Natural killer cell treated with Interleukin-12 subunit alpha and Interleukin-12 subunit beta and Interleukin-15 and Interleukin-18, amount 100 ng/mL, for 72 hours (primary cell): ENCODE measurements around the gene GMPPA. TPM values are rescaled to one million over a fixed set of nuclear protein-coding genes. Genes with fewer than 3 reads are reported as not detected.

ENCODE experiments used
- ATAC-seq, 2 donors: fragments of 150-1000 bp; cut with Tn5 transposase in 1 of 2; sonication (Bioruptor Pico), chemical (Tn5 transposase) in 1 of 2; 2 replicates each; pipeline ENCODE4 v1.10.0; 2021
- DNase-seq: peaks from one replicate; pipeline ENCODE4 v3.0.0; 2022; ENCODE audit warnings: low spot score
- H3K27ac Mint-ChIP-seq, 2 donors: 1 replicate in 1 of 2; 2 replicates in 1 of 2; pipeline ENCODE4 v1.8.0; 2022; ENCODE audit warnings: mixed read lengths in 2 of 2, mild to moderate bottlenecking in 1 of 2, moderate library complexity in 1 of 2
- H3K27me3 Mint-ChIP-seq, 2 donors: 1 replicate in 1 of 2; 2 replicates in 1 of 2; pipeline ENCODE4 v1.8.0; 2022; ENCODE audit warnings: mixed read lengths in 2 of 2
- H3K36me3 Mint-ChIP-seq: one replicate; pipeline ENCODE4 v1.8.0; 2022; ENCODE audit warnings: mixed read lengths
- H3K4me1 Mint-ChIP-seq, 2 donors: 1 replicate in 1 of 2; 2 replicates in 1 of 2; pipeline ENCODE4 v1.8.0; 2022; ENCODE audit warnings: low read depth in 2 of 2, mixed read lengths in 2 of 2, mild to moderate bottlenecking in 1 of 2
- H3K4me3 Mint-ChIP-seq: one replicate; pipeline ENCODE4 v1.8.0; 2022; ENCODE audit warnings: mixed read lengths
- H3K9me3 Mint-ChIP-seq: 2 replicates; pipeline ENCODE4 v1.8.0; 2022; ENCODE audit warnings: mixed read lengths
- total RNA-seq, 2 donors: library from RNA; stranded (reverse); gene quantifications; one replicate each; pipeline ENCODE4 v1.2.3, GENCODE V29; 2022

The GMPPA gene
- total RNA-seq, 2 donors from 2014 or later: 55.5 to 67.1 TPM

- Mint-ChIP-seq H3K27ac (no peak overlapping the region), H3K4me1 (no peaks in the 10 kb centered on the region), H3K36me3 (no peaks in the 10 kb centered on the region), H3K9me3 (no peaks in the 10 kb centered on the region), H3K4me3 (no peak overlapping the region), H3K27me3 (peaks cover 13 to 20% of the 10 kb centered on the region in 2 donors)
- DNase-seq (no peak), ATAC-seq (no peak)
Measured at GRCh38 chr2:219486380-219486959, 12.2 kb upstream of the GMPPA start.

GRCh38 chr2:219488149-219488843 lies 10.4 kb upstream of the GMPPA start:
- H3K4me3 Mint-ChIP-seq: no peak overlapping the region
- H3K9me3 Mint-ChIP-seq: no peaks in the 10 kb centered on the region
- peaks cover 21 to 26% of the 10 kb centered on the region in 2 donors for H3K27me3 Mint-ChIP-seq
- H3K4me1 Mint-ChIP-seq: no peaks in the 10 kb centered on the region
- no peak overlapping the region for H3K27ac Mint-ChIP-seq
- ATAC-seq: no peak
- H3K36me3 Mint-ChIP-seq: no peaks in the 10 kb centered on the region
- DNase-seq: no peak

- DNase-seq (no peak), ATAC-seq (no peak)
- Mint-ChIP-seq H3K36me3 (no peaks in the 10 kb centered on the region), H3K4me1 (no peaks in the 10 kb centered on the region), H3K27me3 (peaks cover 22 to 31% of the 10 kb centered on the region in 2 donors), H3K4me3 (no peak overlapping the region), H3K9me3 (no peaks in the 10 kb centered on the region), H3K27ac (no peak overlapping the region)
Measured at GRCh38 chr2:219488844-219489194, 9.9 kb upstream of the GMPPA start.

GRCh38 chr2:219489315-219489714 lies 9.4 kb upstream of the GMPPA start:
- Mint-ChIP-seq H3K9me3 (no peaks in the 10 kb centered on the region), H3K27me3 (peaks cover 22 to 35% of the 10 kb centered on the region in 2 donors), H3K36me3 (no peaks in the 10 kb centered on the region), H3K4me1 (no peaks in the 10 kb centered on the region), H3K4me3 (no peak overlapping the region), H3K27ac (no peak overlapping the region)
- DNase-seq: no peak
- no peak for ATAC-seq

- H3K9me3 Mint-ChIP-seq: no peaks in the 10 kb centered on the region
- no peak overlapping the region for H3K4me3 Mint-ChIP-seq
- H3K27me3 Mint-ChIP-seq: peaks cover 22 to 39% of the 10 kb centered on the region in 2 donors
- no peaks in the 10 kb centered on the region for H3K36me3 Mint-ChIP-seq
- H3K27ac Mint-ChIP-seq: no peak overlapping the region
- no peak for DNase-seq
- ATAC-seq: no peak
- H3K4me1 Mint-ChIP-seq: no peaks in the 10 kb centered on the region
Measured at GRCh38 chr2:219490186-219490585, 8.5 kb upstream of the GMPPA start.

GRCh38 chr2:219490600-219491130 lies 8.0 kb upstream of the GMPPA start:
- Mint-ChIP-seq H3K36me3 (no peaks in the 10 kb centered on the region), H3K9me3 (no peaks in the 10 kb centered on the region), H3K27me3 (peaks cover 22 to 36% of the 10 kb centered on the region in 2 donors), H3K4me3 (no peak overlapping the region), H3K27ac (no peak overlapping the region), H3K4me1 (no peaks in the 10 kb centered on the region)
- no peak for DNase-seq
- ATAC-seq: no peak

- H3K36me3 Mint-ChIP-seq: no peaks in the 10 kb centered on the region
- no peak overlapping the region for H3K27ac Mint-ChIP-seq
- H3K9me3 Mint-ChIP-seq: no peaks in the 10 kb centered on the region
- H3K27me3 Mint-ChIP-seq: peaks cover 22 to 32% of the 10 kb centered on the region in 2 donors
- H3K4me3 Mint-ChIP-seq: no peak overlapping the region
- DNase-seq (no peak), ATAC-seq (no peak)
- H3K4me1 Mint-ChIP-seq: peaks cover 0 to 2% of the 10 kb centered on the region in 2 donors
Measured at GRCh38 chr2:219491278-219491963, 7.3 kb upstream of the GMPPA start.

- H3K27me3 Mint-ChIP-seq: peaks cover 14 to 28% of the 10 kb centered on the region in 2 donors
- DNase-seq (no peak), ATAC-seq (no peak)
- no peak overlapping the region for H3K4me3 Mint-ChIP-seq
- no peak overlapping the region for H3K27ac Mint-ChIP-seq
- no peaks in the 10 kb centered on the region for H3K36me3 Mint-ChIP-seq
- no peaks in the 10 kb centered on the region for H3K9me3 Mint-ChIP-seq
- H3K4me1 Mint-ChIP-seq: peaks cover 0 to 4% of the 10 kb centered on the region in 2 donors
Measured at GRCh38 chr2:219492575-219492974, 6.1 kb upstream of the GMPPA start.

GRCh38 chr2:219493086-219493485 lies 5.6 kb upstream of the GMPPA start:
- H3K9me3 Mint-ChIP-seq: no peaks in the 10 kb centered on the region
- no peaks in the 10 kb centered on the region for H3K36me3 Mint-ChIP-seq
- peaks cover 9 to 27% of the 10 kb centered on the region in 2 donors for H3K27me3 Mint-ChIP-seq
- H3K4me3 Mint-ChIP-seq: no peak overlapping the region
- DNase-seq (no peak), ATAC-seq (no peak)
- no peak overlapping the region for H3K27ac Mint-ChIP-seq
- peaks cover 1 to 4% of the 10 kb centered on the region in 2 donors for H3K4me1 Mint-ChIP-seq

GRCh38 chr2:219494952-219495530 lies 3.6 kb upstream of the GMPPA start:
- Mint-ChIP-seq H3K36me3 (no peaks in the 10 kb centered on the region), H3K27me3 (peaks cover 9 to 27% of the 10 kb centered on the region in 2 donors), H3K4me3 (no peak overlapping the region), H3K9me3 (no peaks in the 10 kb centered on the region), H3K4me1 (peaks cover 21% of the 10 kb centered on the region in 2 donors), H3K27ac (no peak overlapping the region)
- ATAC-seq: no peak
- no peak for DNase-seq

- H3K4me1 Mint-ChIP-seq: peaks cover 26% of the 10 kb centered on the region in 2 donors
- no peak overlapping the region for H3K4me3 Mint-ChIP-seq
- no peak overlapping the region for H3K27ac Mint-ChIP-seq
- no peaks in the 10 kb centered on the region for H3K36me3 Mint-ChIP-seq
- ATAC-seq (no peak), DNase-seq (no peak)
- H3K9me3 Mint-ChIP-seq: no peaks in the 10 kb centered on the region
- H3K27me3 Mint-ChIP-seq: peaks cover 9 to 27% of the 10 kb centered on the region in 2 donors
Measured at GRCh38 chr2:219495531-219496122, 3.1 kb upstream of the GMPPA start.

- no peak for DNase-seq
- peaks cover 26 to 28% of the 10 kb centered on the region in 2 donors for H3K4me1 Mint-ChIP-seq
- H3K4me3 Mint-ChIP-seq: peak overlapping the region; percentile 94
- no peak overlapping the region for H3K27ac Mint-ChIP-seq
- peaks cover 9 to 27% of the 10 kb centered on the region in 2 donors for H3K27me3 Mint-ChIP-seq
- H3K36me3 Mint-ChIP-seq: no peaks in the 10 kb centered on the region
- H3K9me3 Mint-ChIP-seq: no peaks in the 10 kb centered on the region
- ATAC-seq: no peak
Measured at GRCh38 chr2:219496247-219496824, 2.4 kb upstream of the GMPPA start.

GRCh38 chr2:219496825-219497494 lies 1.7 kb upstream of the GMPPA start:
- peaks cover 26 to 33% of the 10 kb centered on the region in 2 donors for H3K4me1 Mint-ChIP-seq
- H3K9me3 Mint-ChIP-seq: no peaks in the 10 kb centered on the region
- peaks cover 9 to 25% of the 10 kb centered on the region in 2 donors for H3K27me3 Mint-ChIP-seq
- no peak for ATAC-seq
- H3K4me3 Mint-ChIP-seq: peak overlapping the region; percentile 94
- H3K27ac Mint-ChIP-seq: no peak overlapping the region
- H3K36me3 Mint-ChIP-seq: no peaks in the 10 kb centered on the region
- DNase-seq: no peak
